ENCODE measurements around the gene ZNF516.

ZNF516 gene

DNA sequence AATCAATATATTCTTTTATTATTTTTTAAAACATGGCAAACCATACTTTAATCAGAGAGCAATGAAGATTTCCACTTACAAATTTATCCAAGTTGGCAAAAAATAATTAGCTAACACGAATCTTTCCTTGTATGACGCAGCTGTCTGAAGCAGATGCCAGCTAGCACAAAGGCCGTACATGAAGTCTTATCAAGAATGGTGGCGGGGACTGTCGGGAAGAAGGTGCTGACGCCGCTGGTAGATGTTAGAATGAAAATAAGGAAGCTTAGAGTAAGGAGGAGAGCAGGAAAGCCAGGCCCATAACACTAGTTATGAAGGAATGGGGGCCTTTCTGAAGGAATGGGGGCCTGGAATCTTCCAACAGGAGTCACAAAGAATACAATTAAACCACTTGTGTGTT is 96.7 kb downstream of the ZNF516 start:
- no peak for DNase-seq

DNA sequence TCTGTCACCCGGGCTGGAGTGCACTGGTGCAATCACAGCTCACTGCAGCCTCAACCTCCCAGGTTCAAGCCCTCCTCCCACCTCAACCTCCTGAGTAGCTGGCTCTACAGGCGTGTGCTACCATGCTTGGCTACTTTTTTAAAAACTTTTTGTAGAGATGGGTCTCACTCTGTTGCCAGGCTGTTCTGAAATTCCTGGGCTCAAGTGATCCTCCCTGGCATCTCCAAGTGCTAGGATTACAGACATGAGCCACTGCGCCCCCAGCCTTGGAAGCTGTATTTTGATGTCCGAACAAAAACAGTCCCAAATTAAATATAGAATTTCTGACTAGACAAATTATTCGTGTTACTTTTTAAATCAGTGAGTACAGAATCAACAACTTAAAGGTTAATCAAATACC is 97.4 kb downstream of the ZNF516 start:
- no peak for DNase-seq

DNA sequence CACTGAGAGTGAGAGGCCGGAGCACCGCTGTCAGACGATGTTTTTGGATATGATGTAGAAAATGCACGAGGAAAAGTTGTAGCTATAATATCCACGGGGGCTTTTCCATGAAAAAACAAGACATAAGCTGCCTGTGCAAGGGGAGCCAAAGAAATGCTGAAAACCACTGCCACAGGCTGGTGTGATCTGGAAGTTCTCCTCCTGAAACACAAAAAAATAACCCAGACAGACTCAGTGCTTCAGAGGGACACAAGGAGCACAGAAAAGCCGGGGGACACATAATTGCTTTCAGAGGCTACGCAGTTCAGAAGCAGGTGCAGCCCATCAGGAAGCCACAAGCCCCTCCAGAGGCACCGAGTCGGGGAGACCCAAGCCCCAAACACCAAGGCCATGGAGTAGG is 98.2 kb downstream of the ZNF516 start:
- no peak for DNase-seq

DNA sequence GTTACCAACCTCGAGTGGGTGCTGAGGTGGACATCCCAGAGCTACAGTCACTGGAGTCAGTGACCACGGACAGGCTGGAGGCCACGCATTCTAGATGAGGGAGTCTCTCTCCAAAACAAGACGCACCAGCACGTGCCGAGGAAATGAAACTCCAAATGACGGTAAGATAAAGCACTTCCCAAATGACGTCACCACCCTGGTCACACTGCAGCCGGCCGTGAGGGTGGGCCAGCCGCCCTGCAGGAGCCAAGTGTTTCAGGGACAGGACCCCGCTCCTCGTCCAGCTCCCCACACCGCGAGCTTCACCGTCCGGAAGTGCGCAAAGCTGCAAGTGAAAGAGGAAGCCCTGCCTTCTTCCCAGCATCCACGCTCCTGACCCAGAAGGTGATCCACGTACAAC is 99.4 kb downstream of the ZNF516 start:
- no peak for DNase-seq

DNA sequence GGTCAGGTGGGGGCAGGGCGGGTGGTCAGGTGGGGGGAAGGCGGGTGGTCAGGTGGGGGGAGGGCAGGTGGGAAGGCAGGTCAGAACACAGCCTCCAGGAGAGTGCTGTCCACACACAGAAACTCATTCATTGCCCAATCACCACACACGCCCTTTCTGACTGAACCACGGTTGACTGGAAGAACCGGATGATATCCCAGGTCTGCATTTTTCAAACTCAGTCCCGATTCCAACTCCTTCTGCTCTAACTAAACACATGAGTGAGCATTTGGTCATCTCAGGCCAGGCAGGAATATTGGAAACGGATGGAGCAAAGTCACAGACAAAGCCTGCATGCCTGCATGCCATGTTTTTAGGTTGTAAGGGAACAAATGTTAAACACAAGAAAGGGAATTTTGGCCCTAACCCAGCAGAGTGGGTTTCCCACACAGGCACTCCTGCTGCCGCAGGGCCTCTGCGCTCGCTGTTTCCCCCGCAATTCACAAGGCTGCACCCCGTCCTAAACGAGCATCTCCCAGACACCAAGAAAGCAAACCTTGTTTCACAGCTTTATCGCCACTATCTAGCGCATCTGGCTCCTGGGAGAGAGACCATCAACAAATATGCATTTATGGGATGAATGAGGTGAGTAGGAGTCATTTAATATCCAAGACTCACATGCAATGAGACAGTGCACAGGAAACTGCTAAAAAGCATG is 100.1 kb downstream of the ZNF516 start:
- DNase-seq = no peak

DNA sequence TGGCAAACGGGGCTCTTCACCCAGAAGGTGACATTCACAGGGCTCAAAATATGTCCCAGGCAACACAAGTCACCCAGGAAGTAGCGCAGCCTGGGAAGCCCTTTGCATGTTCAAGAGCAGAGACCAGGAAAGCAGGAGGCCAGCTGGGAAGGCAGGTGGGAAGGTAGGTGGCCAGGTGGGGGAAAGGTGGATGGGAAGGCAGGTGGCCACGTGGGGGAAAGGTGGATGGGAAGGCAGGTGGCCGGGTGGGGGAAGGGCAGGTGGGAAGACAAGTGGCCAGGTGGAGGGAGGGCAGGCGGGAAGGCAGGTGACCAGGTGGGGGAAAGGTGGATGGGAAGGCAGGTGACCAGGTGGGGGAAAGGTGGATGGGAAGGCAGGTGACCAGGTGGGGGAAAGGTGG is 102.7 kb downstream of the ZNF516 start:
- DNase-seq = no peak

DNA sequence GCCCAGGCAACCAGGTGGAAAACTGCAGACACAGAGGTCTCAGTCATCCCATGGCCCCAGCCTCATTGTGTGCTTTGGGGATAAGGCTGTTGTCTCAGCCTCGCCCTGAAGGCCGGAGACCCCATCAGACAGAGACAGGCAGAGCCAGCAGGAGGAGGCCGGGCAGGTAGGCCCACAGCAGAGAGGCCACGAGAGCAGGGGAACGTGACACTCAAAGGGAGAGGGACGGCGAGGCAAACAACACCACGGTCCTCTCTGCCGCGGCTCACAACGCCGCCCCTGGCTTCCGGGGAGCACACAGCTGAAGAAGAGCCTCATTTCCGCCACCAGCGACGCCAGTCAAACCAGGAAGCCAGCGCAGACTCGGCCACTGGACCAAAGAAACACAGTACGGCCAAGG is 103.3 kb downstream of the ZNF516 start:
- no peak for DNase-seq

DNA sequence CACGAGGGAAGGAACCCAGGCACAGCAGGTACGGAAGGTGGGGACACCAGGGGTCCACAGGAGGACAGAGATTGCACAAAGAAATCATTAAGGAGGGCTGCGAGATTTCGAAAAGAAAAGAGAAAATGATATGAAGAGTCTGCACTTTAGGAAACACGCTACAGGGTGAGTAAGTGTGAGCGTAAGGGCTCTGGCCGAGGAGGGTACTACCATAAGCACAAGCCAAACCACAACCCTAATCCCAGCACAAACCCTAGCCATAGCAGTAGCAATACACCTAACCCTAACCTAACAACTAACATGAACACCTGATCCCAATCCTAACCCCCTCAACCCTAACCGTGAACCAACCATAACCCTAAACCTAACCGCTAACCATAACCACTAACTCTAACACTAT is 104.0 kb downstream of the ZNF516 start:
- DNase-seq = no peak

DNA sequence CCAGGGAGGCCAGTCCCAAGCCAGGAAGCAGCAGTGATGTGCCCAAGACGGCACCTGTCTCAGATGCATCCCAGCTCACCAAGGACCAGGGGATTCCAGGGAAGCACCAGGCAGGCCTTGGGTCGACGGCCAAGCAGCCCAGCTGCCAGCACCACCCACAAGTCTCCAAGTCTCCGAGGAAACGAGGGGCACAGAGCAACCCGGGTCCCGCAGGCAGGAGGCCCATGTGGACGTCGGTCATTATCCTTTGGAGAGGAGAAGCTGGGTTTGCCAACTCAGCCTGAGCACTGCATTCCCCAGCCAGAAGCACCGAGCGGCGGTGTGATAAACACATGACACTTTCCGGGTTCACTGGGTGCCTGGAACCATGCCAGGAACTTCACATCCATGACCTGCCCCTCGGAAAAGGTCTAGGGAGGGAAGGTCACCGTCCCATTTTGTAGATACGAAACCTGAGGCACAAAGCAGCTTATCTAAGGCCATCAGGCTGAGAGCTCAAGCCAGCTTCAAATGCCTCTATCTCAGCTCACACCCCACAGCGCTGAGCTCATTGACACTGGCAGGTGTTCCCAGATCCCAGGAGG is 104.5 kb downstream of the ZNF516 start:
- DNase-seq = no peak

DNA sequence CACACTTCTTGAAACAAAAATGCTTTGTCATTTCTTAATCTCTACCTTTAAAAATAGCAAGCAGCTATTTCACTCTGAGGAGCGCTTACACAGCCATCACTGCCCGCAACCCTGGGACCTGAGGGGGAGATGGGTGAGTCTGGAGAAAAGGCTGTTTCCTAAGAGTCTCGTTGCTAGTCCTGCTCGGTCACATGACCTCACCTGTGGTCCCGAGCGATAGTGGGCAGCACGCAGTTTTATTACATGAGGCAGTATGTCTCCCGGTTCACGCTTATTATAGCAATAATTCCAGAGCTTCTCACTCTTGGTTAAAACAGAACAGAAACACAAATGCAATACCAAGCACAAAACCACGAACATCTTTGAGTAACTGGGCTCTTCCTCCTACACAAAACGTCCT is 105.3 kb downstream of the ZNF516 start:
- DNase-seq = no peak

DNA sequence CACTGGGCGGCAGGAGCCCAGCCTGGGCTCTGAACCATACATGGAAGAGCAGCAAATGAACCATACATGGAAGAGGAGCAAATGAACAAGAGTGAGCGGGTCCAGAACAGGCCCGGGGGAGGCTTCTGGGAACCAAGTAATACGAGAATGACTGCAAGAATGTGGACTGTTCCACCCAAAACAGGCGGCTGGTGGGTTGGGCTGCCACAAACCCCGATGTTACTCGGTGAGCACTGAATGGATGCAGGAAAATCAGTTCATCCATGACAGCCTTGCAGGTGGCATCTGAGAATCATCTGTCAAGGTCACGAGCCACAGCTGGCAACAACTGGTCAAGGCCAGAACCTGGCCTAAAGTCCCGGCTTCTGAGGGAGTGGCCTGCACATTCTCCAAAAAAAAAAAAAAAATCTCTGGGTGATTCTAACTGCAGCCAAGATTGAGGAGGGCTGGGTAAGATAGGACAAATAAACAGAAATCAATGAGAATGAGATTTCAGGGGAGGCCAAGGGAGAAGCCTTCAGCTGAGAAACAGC is 106.1 kb downstream of the ZNF516 start:
- DNase-seq = no peak

DNA sequence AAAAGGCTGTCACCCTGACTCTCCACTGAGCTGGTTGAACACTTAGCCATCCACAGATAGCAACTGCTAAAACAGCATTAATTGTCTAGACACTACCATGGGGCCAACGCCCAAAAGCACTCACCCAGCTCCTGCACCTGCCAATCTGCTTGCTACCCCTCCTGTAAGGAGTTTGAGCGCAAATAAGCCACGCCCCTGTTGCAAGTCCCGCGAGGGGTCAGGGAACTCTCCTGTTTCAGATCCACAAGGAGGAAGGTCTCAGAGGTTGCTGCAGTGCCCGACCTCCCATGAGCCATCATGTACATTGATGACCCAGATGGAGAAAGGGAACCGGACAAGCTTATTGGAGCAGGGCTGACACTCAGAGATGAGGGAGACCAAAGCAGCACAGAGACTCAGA is 106.8 kb downstream of the ZNF516 start:
- no peak for DNase-seq

DNA sequence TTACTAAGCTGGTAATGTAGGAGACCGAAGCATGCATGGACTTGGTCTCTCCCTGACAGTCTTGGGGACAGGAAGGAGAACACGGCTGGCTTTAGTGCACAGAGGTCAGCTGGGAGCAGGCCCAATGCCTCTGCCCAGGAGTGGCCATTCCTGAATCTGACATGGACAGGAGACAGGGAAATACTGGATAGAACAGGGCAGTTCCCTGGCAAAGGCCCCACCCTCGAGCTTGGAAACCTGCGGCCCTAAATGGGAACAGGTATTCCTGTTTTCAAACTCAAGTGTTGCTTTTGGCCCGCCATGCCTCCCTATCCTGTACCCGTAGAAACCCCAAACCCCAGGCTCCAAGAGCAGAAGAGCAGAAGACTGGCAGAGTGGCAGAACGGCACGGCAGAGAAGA is 107.4 kb downstream of the ZNF516 start:
- DNase-seq = no peak

DNA sequence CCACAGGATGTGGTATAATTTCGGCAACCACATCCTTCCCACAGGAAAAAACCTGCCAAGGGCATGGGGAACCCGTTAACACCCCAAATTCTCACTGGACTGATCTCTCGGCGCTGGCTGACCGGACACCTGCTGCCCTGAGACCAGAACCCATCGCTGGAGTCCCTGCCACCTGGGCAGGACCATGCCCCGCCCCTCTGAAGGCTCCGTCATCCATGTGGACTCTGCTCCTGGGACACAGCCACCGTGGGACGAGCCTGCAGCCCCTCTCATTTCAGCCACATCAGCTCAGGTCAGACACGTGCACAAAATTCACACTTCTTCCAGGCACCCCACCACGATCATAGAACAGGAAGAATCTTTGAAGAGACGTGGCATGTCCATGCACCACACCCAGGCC is 108.2 kb downstream of the ZNF516 start:
- no peak for DNase-seq

DNA sequence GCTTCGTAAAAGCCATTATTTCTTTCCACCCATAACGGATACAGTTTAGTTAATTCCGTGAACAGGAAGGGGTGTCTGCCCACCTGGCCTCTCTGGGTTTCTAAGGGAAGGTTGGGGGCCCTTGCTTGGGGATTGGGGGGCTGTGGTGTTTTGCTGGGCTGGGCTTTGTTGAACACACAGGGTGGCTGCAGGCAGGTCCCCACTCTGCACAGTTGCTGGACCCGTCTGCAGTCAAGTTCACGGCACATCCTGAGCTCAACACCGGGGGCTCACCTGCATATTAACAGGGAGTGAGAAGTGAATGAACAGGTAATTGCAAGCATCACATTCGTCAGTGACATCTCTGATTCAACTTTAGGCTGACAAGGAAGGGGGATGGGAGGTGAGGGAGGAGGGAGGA is 109.0 kb downstream of the ZNF516 start:
- no peak for DNase-seq

DNA sequence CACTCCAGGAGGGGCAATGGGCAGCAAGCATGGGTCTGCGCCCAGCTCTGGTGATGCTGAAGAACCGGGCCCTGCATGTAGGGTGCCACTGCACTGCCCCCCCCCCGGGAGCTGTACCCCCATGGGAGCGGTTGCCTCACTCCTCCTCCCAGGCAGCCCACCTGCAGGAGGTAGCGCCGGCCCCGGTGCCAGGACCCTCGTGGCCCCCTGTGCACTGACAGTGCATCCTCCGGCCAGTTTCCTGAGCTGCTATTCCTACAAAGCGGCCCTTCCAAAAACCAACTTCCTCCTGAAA is 109.4 kb downstream of the ZNF516 start:
- DNase-seq = no peak

DNA sequence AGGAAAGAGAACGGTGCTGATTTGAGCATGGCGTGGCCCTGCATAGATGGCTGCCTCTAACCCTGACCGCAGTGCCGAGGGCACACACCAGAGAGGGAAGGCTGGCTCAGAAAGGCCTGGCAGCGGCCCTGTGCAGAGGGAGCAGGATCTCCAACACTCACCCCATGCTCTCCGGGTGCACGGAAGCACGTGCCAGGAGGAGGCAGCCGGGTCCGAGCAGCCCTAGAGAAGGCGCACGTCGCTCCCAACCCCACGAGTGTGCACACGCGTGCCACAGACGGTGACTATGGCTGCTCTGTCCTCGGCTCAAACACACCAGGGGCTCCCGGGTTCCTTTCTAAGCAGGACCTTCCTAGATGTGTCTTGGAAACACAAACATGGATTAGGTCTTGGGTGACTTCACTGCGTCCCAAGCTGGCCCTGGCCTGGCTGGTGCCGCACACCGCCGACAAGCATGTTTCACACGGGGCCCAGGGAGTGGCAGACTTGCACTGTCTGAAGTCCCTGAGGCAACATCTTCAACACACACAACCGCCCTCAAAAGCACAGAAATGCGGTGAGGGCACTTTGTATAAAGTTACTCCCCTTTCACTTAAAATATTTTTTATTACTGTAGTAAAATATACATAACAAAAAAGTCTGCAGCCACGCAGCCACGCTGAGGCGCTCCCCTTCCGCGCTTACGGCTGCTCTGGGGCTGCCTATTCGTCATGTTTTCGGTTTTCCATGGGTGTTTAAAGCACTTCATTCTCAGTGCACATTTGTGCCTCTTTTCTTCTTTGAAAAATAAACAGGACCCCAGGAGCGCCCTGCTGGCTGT is 110.0 kb downstream of the ZNF516 start:
- DNase-seq = no peak

DNA sequence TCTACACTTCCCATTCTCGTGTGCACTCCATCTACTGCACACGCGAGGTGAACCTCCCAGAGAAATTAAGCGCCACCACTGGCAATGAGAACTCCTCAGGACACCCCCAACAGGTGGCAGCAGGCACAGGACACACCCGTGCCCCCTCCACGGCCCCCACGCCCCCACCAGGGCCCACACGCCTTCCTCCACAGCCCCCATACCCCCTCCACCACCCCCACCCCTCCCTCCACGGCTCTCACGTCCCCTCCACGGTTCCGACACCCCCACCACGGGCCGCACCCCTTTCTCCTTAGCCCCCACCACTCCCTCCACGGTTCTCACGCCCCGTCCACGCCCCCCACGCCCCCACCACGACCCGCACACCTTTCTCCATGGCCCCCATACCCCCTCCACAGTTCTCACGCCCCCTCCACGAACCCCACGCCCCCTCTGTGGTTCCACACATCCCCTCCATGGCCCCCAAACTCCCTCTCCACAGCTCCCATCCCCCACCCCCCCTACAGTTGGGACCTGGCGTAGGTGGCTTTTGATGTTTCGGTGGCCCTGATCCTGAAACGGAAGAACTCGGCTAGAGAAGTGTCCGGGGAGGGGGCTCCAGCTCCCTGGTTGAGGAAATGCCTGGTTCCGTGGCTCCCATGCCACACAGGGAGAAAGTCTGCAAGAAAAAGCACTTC is 110.8 kb downstream of the ZNF516 start:
- DNase-seq = no peak

DNA sequence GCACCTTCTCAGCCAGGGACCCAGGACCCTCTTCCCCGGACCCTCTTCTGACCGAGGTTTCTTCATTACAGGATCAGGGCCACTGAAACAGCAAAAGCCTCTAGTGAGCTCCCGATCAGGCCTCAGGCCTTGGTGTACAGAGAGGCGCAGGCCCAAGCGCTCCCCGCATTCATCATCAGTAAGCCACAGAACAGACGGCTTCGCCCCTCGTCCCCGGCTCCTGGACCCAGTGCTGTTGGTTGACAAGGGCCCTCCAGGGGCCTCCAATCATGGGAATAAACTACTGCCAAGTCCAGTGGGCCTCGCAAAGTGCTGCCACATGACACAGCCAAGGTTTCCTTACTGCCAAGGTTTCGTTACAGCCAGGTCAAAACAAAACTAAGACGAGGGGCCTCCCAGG is 111.4 kb downstream of the ZNF516 start:
- no peak for DNase-seq

DNA sequence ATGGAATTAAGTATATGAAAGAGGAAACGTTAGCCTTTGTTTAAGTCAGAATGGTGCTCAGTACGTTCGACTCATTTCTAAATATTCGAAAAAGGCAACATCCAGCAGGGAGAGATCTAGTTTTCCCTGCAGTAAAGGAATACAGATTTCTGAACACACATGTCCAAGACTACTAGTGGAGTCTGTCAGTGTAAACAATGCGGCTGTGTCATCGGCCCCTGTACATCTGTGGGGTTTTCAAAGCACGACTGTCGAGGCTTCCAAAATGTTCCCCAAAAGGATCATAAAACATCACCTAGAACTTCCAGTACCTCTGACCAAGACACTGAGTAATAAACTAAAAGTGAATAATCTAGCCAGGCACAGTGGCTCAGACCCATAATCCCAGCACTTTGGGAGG is 112.8 kb downstream of the ZNF516 start:
- DNase-seq = no peak

DNA sequence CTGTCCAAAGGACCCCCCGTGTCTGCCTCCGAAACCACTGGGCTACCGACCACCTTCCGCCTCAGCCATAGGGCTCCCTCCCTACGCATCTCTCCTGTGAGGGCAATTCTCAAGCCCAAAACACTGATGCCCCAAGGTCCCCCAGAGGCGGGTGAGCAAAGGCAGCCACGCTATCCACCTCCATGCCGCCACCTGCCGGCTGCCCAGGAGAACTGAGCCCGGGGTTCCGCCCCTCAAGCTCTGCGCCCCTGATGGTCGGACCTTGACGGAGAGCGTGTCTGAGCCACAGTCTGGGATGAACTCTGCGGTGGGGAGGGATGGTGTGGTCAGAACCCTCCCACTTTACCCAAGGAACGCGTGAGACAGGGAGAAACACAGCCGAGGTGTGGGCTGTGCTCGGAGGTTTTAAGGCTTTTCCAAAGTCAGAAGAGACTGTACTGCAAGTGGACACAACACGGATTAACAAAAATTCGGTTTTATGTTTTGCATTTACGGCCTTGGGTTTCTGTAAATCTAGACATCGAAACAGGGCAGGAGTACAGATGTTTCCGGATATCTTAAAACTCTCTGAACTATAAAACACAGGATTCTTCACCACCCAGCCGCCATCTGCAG is 114.1 kb downstream of the ZNF516 start:
- DNase-seq = peak; percentile 23

DNA sequence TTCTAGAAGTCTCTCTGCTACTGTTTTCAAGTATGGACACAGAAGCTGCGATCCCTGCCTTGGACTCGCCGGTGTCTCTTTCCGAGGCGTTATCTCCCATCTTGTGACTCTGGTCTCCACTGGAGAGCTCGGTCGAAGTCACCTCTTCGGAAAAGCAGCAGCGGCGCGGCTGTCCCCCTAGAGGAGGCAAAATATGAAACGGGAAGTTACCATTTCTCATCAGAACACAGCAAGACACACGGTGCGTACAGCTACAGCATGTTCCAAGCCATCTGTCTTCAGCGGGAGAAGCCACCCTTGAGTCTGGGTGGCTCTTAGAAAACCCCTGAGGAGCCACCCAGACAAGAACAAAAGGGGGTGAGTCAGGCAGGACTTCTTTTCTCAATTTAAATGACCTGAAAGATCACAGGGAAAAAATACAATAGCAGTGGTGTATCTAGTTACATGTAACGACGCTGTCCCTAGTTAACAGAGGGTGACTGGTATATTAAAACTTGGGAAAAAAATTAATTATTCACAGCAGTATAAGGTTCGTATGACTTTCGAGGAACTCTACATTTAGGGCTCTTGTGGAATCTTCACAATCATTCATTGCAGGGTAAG is 114.8 kb downstream of the ZNF516 start:
- no peak for DNase-seq

Data from CD4-positive, alpha-beta T cell treated with Interleukin-6 for 4 hours (primary cell).